ENCODE data around the gene PTPRM. TPM values are rescaled to one million over a fixed set of nuclear protein-coding genes. Genes with fewer than 3 reads are reported as not detected.

The PTPRM gene
- total RNA-seq, 4 donors from 2014 or later = 22.5 to 92.5 (median 39.2) TPM

DNA sequence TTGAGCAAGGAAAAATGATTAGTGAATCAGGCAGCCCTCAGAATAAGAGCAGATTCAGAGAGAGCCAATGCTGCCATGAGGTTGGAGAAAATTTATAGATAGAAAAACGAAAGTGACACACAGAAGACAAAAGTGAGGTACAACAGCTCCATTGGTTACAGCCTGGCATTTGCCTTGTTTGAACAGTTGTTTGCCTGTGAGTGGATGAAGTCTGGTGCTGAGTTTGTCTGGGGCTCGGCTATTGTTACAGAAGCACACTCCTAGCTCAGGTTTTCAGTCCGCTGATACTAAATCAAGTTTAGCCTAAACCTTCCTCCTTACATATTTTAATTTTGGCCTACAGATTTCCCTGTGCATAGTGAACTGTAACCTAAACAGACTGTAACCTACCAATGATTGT, 654.3 kb downstream of the PTPRM start:
- no peak overlapping the region for H3K27ac ChIP-seq
- intact Hi-C loops (cut with DNase I; ENCODE audit: low total_unique reads) = no loop called here
- H3K36me3 ChIP-seq = no peaks in the 10 kb centered on the region
- H3K4me3 ChIP-seq = no peak overlapping the region
- H3K4me1 ChIP-seq = peaks cover 0 to 2% (median 0%) of the 10 kb centered on the region in 4 donors
- no peaks in the 10 kb centered on the region for H3K27me3 ChIP-seq
- no peak for TF ChIP-seq POLR2AphosphoS5 (IDR thresholded peaks at IDR 0.05)
- TF ChIP-seq, protein P1, sequence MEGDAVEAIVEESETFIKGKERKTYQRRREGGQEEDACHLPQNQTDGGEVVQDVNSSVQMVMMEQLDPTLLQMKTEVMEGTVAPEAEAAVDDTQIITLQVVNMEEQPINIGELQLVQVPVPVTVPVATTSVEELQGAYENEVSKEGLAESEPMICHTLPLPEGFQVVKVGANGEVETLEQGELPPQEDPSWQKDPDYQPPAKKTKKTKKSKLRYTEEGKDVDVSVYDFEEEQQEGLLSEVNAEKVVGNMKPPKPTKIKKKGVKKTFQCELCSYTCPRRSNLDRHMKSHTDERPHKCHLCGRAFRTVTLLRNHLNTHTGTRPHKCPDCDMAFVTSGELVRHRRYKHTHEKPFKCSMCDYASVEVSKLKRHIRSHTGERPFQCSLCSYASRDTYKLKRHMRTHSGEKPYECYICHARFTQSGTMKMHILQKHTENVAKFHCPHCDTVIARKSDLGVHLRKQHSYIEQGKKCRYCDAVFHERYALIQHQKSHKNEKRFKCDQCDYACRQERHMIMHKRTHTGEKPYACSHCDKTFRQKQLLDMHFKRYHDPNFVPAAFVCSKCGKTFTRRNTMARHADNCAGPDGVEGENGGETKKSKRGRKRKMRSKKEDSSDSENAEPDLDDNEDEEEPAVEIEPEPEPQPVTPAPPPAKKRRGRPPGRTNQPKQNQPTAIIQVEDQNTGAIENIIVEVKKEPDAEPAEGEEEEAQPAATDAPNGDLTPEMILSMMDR (IDR thresholded peaks at IDR 0.05) = no peak
- no peak for TF ChIP-seq POLR2A (IDR thresholded peaks at IDR 0.05)
- no peak for TF ChIP-seq EP300 (IDR thresholded peaks at IDR 0.05; ENCODE audit: low read depth)
- no peak for DNase-seq
- in situ Hi-C loops (cut with MboI; ENCODE audit: low pct_ligation_motif_present in 1 of 4, low pct_unique_long_range_greater_than_20kb in 1 of 4, low sequenced_read_pairs in 3 of 4) = no loop called here
- 83 to 93% methylated on average over 2 to 3 of the region's 3 CpGs for WGBS, 2 donors (ENCODE audit: low coverage in 1 of 2)
- H3K9me3 ChIP-seq = no peaks in the 10 kb centered on the region

DNA sequence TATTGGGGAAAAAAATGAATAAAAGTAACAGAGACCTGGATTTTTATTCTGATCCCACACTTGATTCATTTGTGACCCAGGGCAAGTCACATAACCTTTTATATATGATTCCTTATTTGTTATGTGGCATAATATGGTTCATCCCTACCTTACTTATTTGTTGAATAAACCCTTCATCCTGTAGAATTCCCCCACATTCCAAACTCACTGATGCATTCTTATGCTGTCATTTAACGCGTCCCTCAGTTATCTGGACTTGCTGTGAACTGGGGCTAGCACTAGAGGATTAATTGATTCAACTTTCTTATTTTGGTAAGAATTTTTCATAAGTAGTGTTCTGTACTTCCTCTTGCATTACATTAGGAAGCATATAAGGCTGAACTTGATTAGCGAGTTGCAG, 657.5 kb downstream of the PTPRM start:
- no peaks in the 10 kb centered on the region for H3K27me3 ChIP-seq
- in situ Hi-C loops (cut with MboI; ENCODE audit: low pct_ligation_motif_present in 1 of 4, low pct_unique_long_range_greater_than_20kb in 1 of 4, low sequenced_read_pairs in 3 of 4) (no loop called here), intact Hi-C loops (cut with DNase I; ENCODE audit: low total_unique reads) (no loop called here)
- TF ChIP-seq POLR2AphosphoS5 (IDR thresholded peaks at IDR 0.05) (no peak), EP300 (IDR thresholded peaks at IDR 0.05; ENCODE audit: low read depth) (no peak), POLR2A (IDR thresholded peaks at IDR 0.05) (no peak)
- TF ChIP-seq, protein P1 (IDR thresholded peaks at IDR 0.05) = no peak
- H3K9me3 ChIP-seq = no peaks in the 10 kb centered on the region
- H3K4me3 ChIP-seq = no peak overlapping the region
- WGBS, 2 donors (ENCODE audit: low coverage in 1 of 2) = 88 to 92% methylated on average over 3 of the region's 3 CpGs
- no peaks in the 10 kb centered on the region for H3K36me3 ChIP-seq
- H3K4me1 ChIP-seq = peaks cover 0 to 2% (median 0%) of the 10 kb centered on the region in 4 donors
- no peak for DNase-seq
- H3K27ac ChIP-seq = no peak overlapping the region

GRCh38 chr18:8229040-8229439, 661.9 kb downstream of the PTPRM start:
- Histone ChIP-seq H3K27ac (no peak overlapping the region), H3K4me1 (no peaks in the 10 kb centered on the region), H3K36me3 (no peaks in the 10 kb centered on the region), H3K27me3 (no peaks in the 10 kb centered on the region), H3K9me3 (no peaks in the 10 kb centered on the region), H3K4me3 (no peak overlapping the region)
- no peak for DNase-seq
- in situ Hi-C loops (cut with MboI; ENCODE audit: low pct_ligation_motif_present in 1 of 4, low pct_unique_long_range_greater_than_20kb in 1 of 4, low sequenced_read_pairs in 3 of 4) = no loop called here
- WGBS, 2 donors (ENCODE audit: low coverage in 1 of 2) = 81 to 90% methylated on average over 3 to 5 of the region's 5 CpGs
- intact Hi-C loops (cut with DNase I; ENCODE audit: low total_unique reads) = no loop called here
- TF ChIP-seq EP300 (IDR thresholded peaks at IDR 0.05; ENCODE audit: low read depth) (no peak), POLR2A (IDR thresholded peaks at IDR 0.05) (no peak), POLR2AphosphoS5 (IDR thresholded peaks at IDR 0.05) (no peak)
- TF ChIP-seq, protein P1 (IDR thresholded peaks at IDR 0.05) = no peak

DNA sequence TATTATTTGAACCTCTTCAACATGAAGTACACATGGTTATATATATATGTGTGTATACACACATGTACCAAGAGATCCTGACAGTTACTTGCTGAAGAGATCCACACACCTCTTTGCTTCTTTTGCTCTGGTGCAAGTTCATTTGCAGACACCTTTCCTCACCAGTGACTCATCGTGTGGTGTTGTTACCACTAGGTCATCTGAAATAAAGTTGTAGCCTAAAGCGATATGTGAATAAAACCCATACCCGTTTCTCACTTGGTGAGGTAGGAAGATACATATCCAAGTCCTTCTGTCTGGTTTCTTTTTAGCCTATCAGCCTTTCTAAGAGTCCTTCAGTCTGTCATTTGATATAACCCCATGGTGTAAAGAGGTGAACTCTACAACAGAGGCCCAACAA, 662.7 kb downstream of the PTPRM start:
- in situ Hi-C loops (cut with MboI; ENCODE audit: low pct_ligation_motif_present in 1 of 4, low pct_unique_long_range_greater_than_20kb in 1 of 4, low sequenced_read_pairs in 3 of 4) = no loop called here
- 94% methylated on average over 3 of the region's 3 CpGs for WGBS, 2 donors (ENCODE audit: low coverage in 1 of 2)
- DNase-seq = no peak
- no peak overlapping the region for H3K4me3 ChIP-seq
- H3K27ac ChIP-seq = no peak overlapping the region
- TF ChIP-seq, protein P1 (IDR thresholded peaks at IDR 0.05) = no peak
- no peak for TF ChIP-seq POLR2AphosphoS5 (IDR thresholded peaks at IDR 0.05)
- no peak for TF ChIP-seq EP300 (IDR thresholded peaks at IDR 0.05; ENCODE audit: low read depth)
- no peak for TF ChIP-seq POLR2A (IDR thresholded peaks at IDR 0.05)
- no peaks in the 10 kb centered on the region for H3K36me3 ChIP-seq
- no peaks in the 10 kb centered on the region for H3K27me3 ChIP-seq
- H3K4me1 ChIP-seq = no peaks in the 10 kb centered on the region
- intact Hi-C loops (cut with DNase I; ENCODE audit: low total_unique reads) = no loop called here
- no peaks in the 10 kb centered on the region for H3K9me3 ChIP-seq
